Tibial nerve (tissue), 4 donors: ENCODE data around the gene ARHGAP27. TPM values are rescaled to one million over a fixed set of nuclear protein-coding genes. Genes with fewer than 3 reads are reported as not detected.
A peak's percentile ranks its signal among the peaks of the same experiment; 100 is the strongest.

Source experiments
- DNase-seq, 2 donors: peaks; one replicate each; pipeline ENCODE4 v3.0.0-alpha.2; 2019; ENCODE audit warnings: low spot score in 2 of 2
- H3K27ac ChIP-seq, 4 donors: fragments of 200-600 bp; sonication (generic) in 3 of 4; one replicate each; pipeline ENCODE4 v1.5.1; 2017 to 2019; ENCODE audit warnings: mild to moderate bottlenecking in 1 of 4
- H3K27me3 ChIP-seq, 2 donors: fragments of 200-600 bp; sonication (generic) in 1 of 2; one replicate each; pipeline versions ENCODE4 v1.5.1 to v1.6.0; 2017 to 2019
- H3K36me3 ChIP-seq, 3 donors: fragments of 200-600 bp; sonication (generic); one replicate each; pipeline ENCODE4 v1.5.1; 2018 to 2019
- H3K4me1 ChIP-seq, 4 donors: fragments of 200-600 bp; sonication (generic) in 3 of 4; one replicate each; pipeline ENCODE4 v1.5.1; 2017 to 2019
- H3K4me3 ChIP-seq, 4 donors: fragments of 200-600 bp; sonication (generic) in 3 of 4; one replicate each; pipeline ENCODE4 v1.5.1; 2017 to 2019; ENCODE audit warnings: mild to moderate bottlenecking in 1 of 4, moderate library complexity in 1 of 4
- H3K9me3 ChIP-seq, 4 donors: fragments of 200-600 bp; sonication (generic) in 3 of 4; one replicate each; pipeline ENCODE4 v1.5.1; 2017 to 2019
- CTCF ChIP-seq, 5 experiments: fragments of 200-600 bp in 3 of 5; fragments of 450-650 bp in 2 of 5; sonication (generic) in 3 of 5; IDR thresholded peaks; one replicate each; pipeline ENCODE4 v1.5.1; 2016 to 2019; ENCODE audit warnings: antibody characterized with exemption in 5 of 5, mild to moderate bottlenecking in 3 of 5, moderate library complexity in 2 of 5
- EP300 ChIP-seq, 2 donors: sonication (generic); formaldehyde crosslinking; IDR thresholded peaks; one replicate each; pipeline ENCODE4 v1.6.1; 2017; ENCODE audit warnings: antibody characterized with exemption in 2 of 2, mild to moderate bottlenecking in 1 of 2
- POLR2A ChIP-seq, 2 donors: fragments of 450-650 bp; IDR thresholded peaks; one replicate each; pipeline ENCODE4 v1.6.1; 2017; ENCODE audit warnings: antibody characterized with exemption in 2 of 2, mild to moderate bottlenecking in 2 of 2, moderate library complexity in 2 of 2
- WGBS, 2 donors: methylation state at CpG; one replicate each; pipeline ENCODE4 v1.1.5; 2018; 5-methylcytosine and 5-hydroxymethylcytosine counted together
- total RNA-seq, 4 donors: library from RNA; depleted of rRNA; stranded (reverse); fragments of >200 nt; gene quantifications; one replicate each; pipeline ENCODE4 v1.1.0, GENCODE V29; 2016

The ARHGAP27 gene
- total RNA-seq, 4 donors from 2014 or later, result 18.4 to 36.3 (median 22.5) TPM

DNA sequence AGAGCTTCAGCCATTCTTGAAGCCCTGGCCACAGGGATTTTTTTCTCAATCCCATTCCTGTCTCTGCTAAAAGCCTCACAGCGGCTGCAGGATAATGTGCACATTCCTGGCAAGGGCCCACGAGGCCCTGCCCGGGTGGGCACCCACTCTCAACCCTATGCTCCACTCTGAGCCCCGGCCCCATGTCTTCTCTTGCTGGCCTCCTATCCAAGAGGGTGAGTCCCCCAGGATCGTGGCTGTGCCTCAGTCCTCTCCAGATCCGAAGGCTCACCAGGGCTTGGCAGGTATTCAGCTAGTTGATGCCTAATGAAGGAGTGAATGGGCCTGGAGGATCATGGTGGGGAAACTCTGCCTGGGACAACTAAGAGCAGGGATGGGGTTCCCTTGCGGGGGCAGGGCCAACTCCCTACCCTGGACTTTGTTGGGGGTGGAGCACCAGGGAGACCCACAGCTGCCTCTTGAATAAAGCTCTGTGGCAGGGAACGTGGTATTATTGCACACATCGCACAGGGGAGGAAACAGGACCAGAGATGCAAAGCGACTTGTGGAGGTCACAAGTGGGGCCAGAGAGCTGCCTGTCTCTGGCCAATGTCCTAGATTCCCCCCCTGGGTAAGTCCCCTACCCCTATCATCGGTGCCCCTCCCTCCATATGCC, 5.4 kb downstream of the ARHGAP27 start:
- no peak for TF ChIP-seq EP300 (IDR thresholded peaks at IDR 0.05)
- TF ChIP-seq CTCF (IDR thresholded peaks at IDR 0.05), result no peak
- Histone ChIP-seq H3K27ac (no peak overlapping the region), H3K27me3 (peaks cover 0 to 38% of the 10 kb centered on the region in 2 donors), H3K36me3 (no peaks in the 10 kb centered on the region), H3K9me3 (no peaks in the 10 kb centered on the region), H3K4me3 (no peak overlapping the region), H3K4me1 (peaks cover 0 to 45% (median 21%) of the 10 kb centered on the region in 4 donors)
- DNase-seq, result no peak
- 74 to 84% methylated on average over 11 of the region's 11 CpGs for WGBS, 2 donors

DNA sequence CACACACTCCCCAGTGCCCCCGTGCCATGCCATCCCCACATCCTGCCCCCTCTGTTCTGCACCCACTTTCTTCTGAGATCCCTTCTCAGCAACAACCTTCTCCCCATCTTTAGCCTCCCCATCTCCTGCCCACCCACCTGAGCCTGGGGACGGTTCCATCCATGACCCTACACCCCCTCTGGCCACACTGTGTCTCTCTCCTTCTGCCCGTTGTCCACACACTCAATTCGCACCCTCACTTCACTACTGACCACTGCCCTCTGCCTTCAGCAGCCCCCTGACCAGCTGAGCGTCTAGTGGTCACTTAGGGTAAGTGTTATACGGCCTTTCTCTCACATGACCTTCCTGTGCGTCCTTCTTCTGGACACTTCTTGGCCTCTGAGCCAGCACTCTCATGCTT, 6.1 kb downstream of the ARHGAP27 start:
- no peak overlapping the region for H3K27ac ChIP-seq
- H3K4me3 ChIP-seq, result no peak overlapping the region
- H3K36me3 ChIP-seq, result no peaks in the 10 kb centered on the region
- no peak for DNase-seq
- TF ChIP-seq CTCF (IDR thresholded peaks at IDR 0.05), result no peak
- no peak for TF ChIP-seq EP300 (IDR thresholded peaks at IDR 0.05)
- no peak for TF ChIP-seq POLR2A (IDR thresholded peaks at IDR 0.05)
- peaks cover 0 to 38% (median 14%) of the 10 kb centered on the region in 4 donors for H3K4me1 ChIP-seq
- 70 to 73% methylated on average over 7 of the region's 7 CpGs for WGBS, 2 donors
- peaks cover 0 to 32% of the 10 kb centered on the region in 2 donors for H3K27me3 ChIP-seq
- H3K9me3 ChIP-seq, result no peaks in the 10 kb centered on the region

DNA sequence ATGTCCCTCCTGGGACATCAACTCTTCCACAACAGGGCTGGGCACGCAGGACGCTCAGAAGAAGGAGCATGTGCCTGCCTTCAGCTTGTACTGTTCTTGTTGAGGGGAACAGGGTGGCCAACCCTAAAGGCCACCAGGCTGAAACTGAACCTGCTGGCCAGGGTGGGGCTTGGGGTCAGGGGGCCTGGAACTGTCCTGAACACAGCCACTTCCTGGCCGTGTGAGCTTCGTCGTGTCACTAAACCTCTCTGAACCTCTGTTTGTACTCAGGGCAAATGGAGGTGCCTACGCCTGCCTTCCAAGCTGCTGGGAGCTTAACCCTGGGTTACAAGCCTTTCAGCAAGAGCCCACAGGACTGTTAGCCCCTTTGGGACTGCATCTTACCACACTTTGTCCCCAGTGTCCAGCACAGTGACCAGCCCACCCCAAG, 6.7 kb downstream of the ARHGAP27 start:
- no peak overlapping the region for H3K4me3 ChIP-seq
- no peaks in the 10 kb centered on the region for H3K36me3 ChIP-seq
- H3K27ac ChIP-seq, result no peak overlapping the region
- H3K4me1 ChIP-seq, result peaks cover 0 to 32% (median 9%) of the 10 kb centered on the region in 4 donors
- WGBS, 2 donors, result 93 to 100% methylated on average over 1 to 5 of the region's 6 CpGs
- no peak for DNase-seq
- H3K9me3 ChIP-seq, result no peaks in the 10 kb centered on the region
- TF ChIP-seq EP300 (IDR thresholded peaks at IDR 0.05), result no peak
- TF ChIP-seq CTCF (IDR thresholded peaks at IDR 0.05), result no peak
- TF ChIP-seq POLR2A (IDR thresholded peaks at IDR 0.05), result no peak
- peaks cover 0 to 26% of the 10 kb centered on the region in 2 donors for H3K27me3 ChIP-seq

GRCh38 chr17:45425125-45425983, 7.3 kb downstream of the ARHGAP27 start:
- peak overlapping the region in 1 of 4 donors; percentile 21 for H3K4me3 ChIP-seq
- H3K36me3 ChIP-seq, result no peaks in the 10 kb centered on the region
- peaks cover 0 to 20% of the 10 kb centered on the region in 2 donors for H3K27me3 ChIP-seq
- H3K4me1 ChIP-seq, result peaks cover 0 to 26% (median 4%) of the 10 kb centered on the region in 4 donors
- TF ChIP-seq EP300 (IDR thresholded peaks at IDR 0.05) (no peak), POLR2A (IDR thresholded peaks at IDR 0.05) (no peak), CTCF (IDR thresholded peaks at IDR 0.05) (no peak)
- no peaks in the 10 kb centered on the region for H3K9me3 ChIP-seq
- WGBS, 2 donors, result 45 to 53% methylated on average over 15 to 17 of the region's 18 CpGs
- peak overlapping the region in 1 of 4 donors; percentile 77 for H3K27ac ChIP-seq
- DNase-seq, result no peak

- Histone ChIP-seq H3K27me3 (peaks cover 0 to 15% of the 10 kb centered on the region in 2 donors), H3K27ac (peak overlapping the region in 1 of 4 donors; percentile 77), H3K36me3 (no peaks in the 10 kb centered on the region), H3K9me3 (no peaks in the 10 kb centered on the region), H3K4me3 (peak overlapping the region in 1 of 4 donors; percentile 21), H3K4me1 (peaks cover 0 to 21% (median 4%) of the 10 kb centered on the region in 4 donors)
- no peak for DNase-seq
- WGBS, 2 donors, result 84 to 92% methylated on average over 6 of the region's 6 CpGs
- TF ChIP-seq CTCF (IDR thresholded peaks at IDR 0.05) (no peak), POLR2A (IDR thresholded peaks at IDR 0.05) (no peak), EP300 (IDR thresholded peaks at IDR 0.05) (no peak)
These were observed 7.9 kb downstream of the ARHGAP27 start for GRCh38 chr17:45424769-45425124.
